Neuron (in vitro differentiated cells): Measurements from ENCODE around the gene ITPR2.
"Not testable (repeated sequence)": the region's sequence is repeated elsewhere in the genome, so short reads cannot be mapped to it uniquely, and the experiment has no call there.

Source experiments
- H2AFZ ChIP-seq: one replicate; pipeline ENCODE4 v1.6.1; 2013; ENCODE audit warnings: low read depth, mild to moderate bottlenecking, inconsistent platforms, low read length, moderate library complexity
- H3K27me3 ChIP-seq: one replicate; pipeline ENCODE4 v1.6.1; 2013; ENCODE audit warnings: low read length; ENCODE audit not compliant: insufficient read depth
- H3K36me3 ChIP-seq: one replicate; pipeline ENCODE4 v1.6.1; 2013; ENCODE audit warnings: low read length; ENCODE audit not compliant: insufficient read depth
- H3K4me1 ChIP-seq: one replicate; pipeline ENCODE4 v1.6.1; 2013; ENCODE audit warnings: low read length; ENCODE audit not compliant: insufficient read depth
- H3K4me3 ChIP-seq: 2 replicates; pipeline ENCODE4 v1.5.1; 2013; ENCODE audit warnings: mild to moderate bottlenecking, low read length, moderate library complexity
- H3K9me3 ChIP-seq: one replicate; pipeline ENCODE4 v1.6.1; 2013; ENCODE audit warnings: low read length

Gene ITPR2

DNA sequence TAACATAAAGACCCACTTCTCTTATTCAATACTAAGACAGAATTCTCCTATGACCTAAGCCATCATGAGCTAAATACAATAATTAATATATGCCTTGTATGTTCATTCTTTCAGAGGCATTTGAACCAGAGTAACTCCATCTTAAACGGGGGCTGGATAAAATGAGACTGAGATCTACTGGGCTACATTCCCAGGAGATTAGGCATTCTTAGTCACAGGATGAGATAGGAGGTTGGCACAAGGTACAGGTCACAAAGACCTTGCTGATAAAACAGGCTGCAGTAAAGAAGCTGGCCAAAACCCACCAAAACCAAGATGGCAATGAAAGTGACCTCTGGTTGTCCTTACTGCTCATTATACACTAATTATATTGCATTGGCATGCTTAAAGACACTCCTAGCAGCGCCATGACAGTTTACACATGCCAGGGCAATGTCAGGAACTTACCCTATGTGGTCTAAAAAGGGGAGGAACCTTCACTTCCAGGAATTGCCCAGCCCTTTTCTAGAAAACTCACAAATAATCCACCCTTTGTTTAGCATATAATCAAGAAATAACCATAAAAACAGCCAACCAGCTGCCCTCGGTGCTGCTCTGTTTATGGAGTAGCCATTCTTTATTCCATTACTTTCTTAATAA, 376.9 kb downstream of the ITPR2 start:
- no peaks in the 10 kb centered on the region for H3K9me3 ChIP-seq
- no peak overlapping the region for H2AFZ ChIP-seq
- H3K4me3 ChIP-seq: no peak overlapping the region
- H3K27me3 ChIP-seq: no peaks in the 10 kb centered on the region
- H3K36me3 ChIP-seq: no peaks in the 10 kb centered on the region
- H3K4me1 ChIP-seq: no peaks in the 10 kb centered on the region

DNA sequence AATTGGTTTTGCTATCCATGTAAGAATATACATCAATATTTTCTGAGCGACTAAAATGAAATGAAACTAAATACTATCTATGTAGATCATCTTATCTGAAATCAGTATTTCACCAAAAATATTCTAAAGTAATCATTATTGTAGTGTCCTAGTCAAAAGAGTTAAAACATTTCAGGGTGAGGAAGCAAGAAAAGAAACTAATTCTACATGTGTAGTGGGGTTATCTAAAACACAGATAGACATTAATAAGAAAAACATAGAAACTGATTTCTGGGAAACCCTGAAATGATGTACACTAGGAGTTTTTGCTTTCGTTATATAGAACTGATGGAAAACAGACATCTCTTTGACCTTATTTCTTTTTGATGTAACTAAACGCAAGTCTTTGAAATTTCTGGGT, 379.7 kb downstream of the ITPR2 start:
- H3K9me3 ChIP-seq: no peaks in the 10 kb centered on the region
- H2AFZ ChIP-seq: no peak overlapping the region
- H3K27me3 ChIP-seq: no peaks in the 10 kb centered on the region
- no peaks in the 10 kb centered on the region for H3K4me1 ChIP-seq
- H3K4me3 ChIP-seq: no peak overlapping the region
- no peaks in the 10 kb centered on the region for H3K36me3 ChIP-seq

DNA sequence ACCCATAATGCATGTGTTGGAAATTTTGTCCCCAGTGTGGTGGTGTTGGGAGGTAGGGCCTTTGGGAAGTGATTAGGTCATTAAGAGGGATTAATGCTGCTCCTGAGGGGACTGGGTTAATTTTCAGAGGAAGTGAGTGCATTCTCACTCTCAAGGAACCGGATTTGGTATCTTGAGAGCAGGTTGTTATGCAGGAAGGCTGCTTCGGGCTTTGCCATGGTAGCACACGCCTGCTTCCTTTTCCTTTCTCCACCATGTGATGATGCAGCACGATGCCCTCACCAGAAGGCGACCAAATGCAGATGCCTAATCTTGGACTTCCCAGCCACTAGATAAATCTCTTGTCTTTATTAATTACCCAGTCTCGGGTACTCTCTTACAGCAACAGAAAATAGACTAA, 380.5 kb downstream of the ITPR2 start:
- Histone ChIP-seq H3K4me3 (no peak overlapping the region), H3K36me3 (no peaks in the 10 kb centered on the region), H3K4me1 (no peaks in the 10 kb centered on the region)

GRCh38 chr12:26451763-26452162, 381.2 kb downstream of the ITPR2 start:
- Histone ChIP-seq H3K27me3 (no peaks in the 10 kb centered on the region), H3K4me1 (no peaks in the 10 kb centered on the region), H3K9me3 (no peaks in the 10 kb centered on the region), H3K4me3 (no peak overlapping the region), H3K36me3 (no peaks in the 10 kb centered on the region), H2AFZ (no peak overlapping the region)

More for the DNA sequence above, 380.5 kb downstream of the ITPR2 start:
- Histone ChIP-seq H2AFZ (no peak overlapping the region), H3K9me3 (no peaks in the 10 kb centered on the region), H3K27me3 (no peaks in the 10 kb centered on the region)

DNA sequence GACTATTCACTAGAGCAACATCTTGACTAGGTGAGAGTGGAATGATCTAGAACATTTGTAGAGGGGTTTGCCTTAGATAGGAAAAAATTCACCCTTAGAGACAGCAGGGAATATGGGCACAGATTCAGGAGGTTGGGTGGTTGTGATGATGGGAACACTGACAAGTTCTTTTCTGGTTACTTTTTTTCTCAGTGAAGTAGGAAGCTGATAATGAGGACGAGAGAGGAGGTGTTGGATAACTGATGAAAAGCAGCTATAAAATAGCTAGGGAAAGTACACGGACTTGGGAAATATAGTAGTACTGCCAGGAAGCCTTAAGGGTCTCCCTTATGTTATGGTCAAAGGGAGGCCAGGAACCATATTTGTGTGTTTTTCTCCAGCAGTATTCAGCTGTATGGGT, 387.1 kb downstream of the ITPR2 start:
- Histone ChIP-seq H3K27me3 (no peaks in the 10 kb centered on the region), H3K4me3 (no peak overlapping the region), H3K4me1 (no peaks in the 10 kb centered on the region), H3K9me3 (no peaks in the 10 kb centered on the region), H3K36me3 (no peaks in the 10 kb centered on the region), H2AFZ (no peak overlapping the region)

GRCh38 chr12:26443309-26443708, 389.7 kb downstream of the ITPR2 start:
- Histone ChIP-seq H3K9me3 (no peaks in the 10 kb centered on the region), H3K4me1 (no peaks in the 10 kb centered on the region), H2AFZ (no peak overlapping the region), H3K27me3 (no peaks in the 10 kb centered on the region), H3K36me3 (no peaks in the 10 kb centered on the region), H3K4me3 (no peak overlapping the region)

DNA sequence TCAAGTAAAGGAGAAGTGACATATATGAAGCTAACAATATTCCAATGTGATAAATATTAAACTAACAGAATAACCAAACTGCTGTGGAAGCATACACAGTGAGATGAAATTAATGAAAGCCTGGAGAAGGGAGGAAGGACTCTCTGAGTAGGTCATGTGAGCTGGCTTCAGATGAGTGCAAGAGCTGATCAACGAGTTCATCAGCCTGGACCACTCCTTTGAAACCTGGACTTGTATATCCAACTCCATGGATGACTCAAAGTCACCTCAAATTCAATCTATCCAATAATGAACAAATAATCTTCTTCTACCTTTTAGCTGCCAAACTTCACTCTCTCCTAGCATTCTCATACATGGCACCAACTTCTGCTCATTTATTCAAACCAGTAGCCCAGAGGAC, 391.6 kb downstream of the ITPR2 start:
- Histone ChIP-seq H2AFZ (no peak overlapping the region), H3K9me3 (no peaks in the 10 kb centered on the region), H3K36me3 (no peaks in the 10 kb centered on the region), H3K27me3 (no peaks in the 10 kb centered on the region), H3K4me3 (no peak overlapping the region), H3K4me1 (no peaks in the 10 kb centered on the region)

DNA sequence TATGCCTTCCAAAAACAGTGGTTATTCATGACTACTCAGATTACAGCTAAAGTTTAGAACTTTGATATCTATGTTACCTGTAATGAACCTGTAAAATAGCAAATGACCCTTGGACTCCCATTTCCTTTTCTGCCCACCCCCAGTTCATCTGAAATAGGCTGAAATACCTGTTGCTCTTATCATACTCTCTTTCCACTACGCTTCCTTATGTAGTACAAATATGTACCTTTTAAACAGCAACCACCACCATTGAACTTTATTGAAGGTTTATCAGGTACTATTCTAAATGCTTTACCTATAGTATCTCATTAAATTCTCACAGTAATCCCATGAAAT, 398.0 kb downstream of the ITPR2 start:
- Histone ChIP-seq H2AFZ (no peak overlapping the region), H3K9me3 (no peaks in the 10 kb centered on the region), H3K4me1 (no peaks in the 10 kb centered on the region), H3K4me3 (no peak overlapping the region), H3K27me3 (no peaks in the 10 kb centered on the region), H3K36me3 (no peaks in the 10 kb centered on the region)

GRCh38 chr12:26434299-26435068, 398.5 kb downstream of the ITPR2 start:
- H3K4me1 ChIP-seq: no peaks in the 10 kb centered on the region
- no peaks in the 10 kb centered on the region for H3K36me3 ChIP-seq
- H2AFZ ChIP-seq: no peak overlapping the region
- H3K9me3 ChIP-seq: no peaks in the 10 kb centered on the region
- H3K4me3 ChIP-seq: no peak overlapping the region
- no peaks in the 10 kb centered on the region for H3K27me3 ChIP-seq

GRCh38 chr12:26433701-26434100, 399.3 kb downstream of the ITPR2 start:
- H3K36me3 ChIP-seq: not testable (repeated sequence)

DNA sequence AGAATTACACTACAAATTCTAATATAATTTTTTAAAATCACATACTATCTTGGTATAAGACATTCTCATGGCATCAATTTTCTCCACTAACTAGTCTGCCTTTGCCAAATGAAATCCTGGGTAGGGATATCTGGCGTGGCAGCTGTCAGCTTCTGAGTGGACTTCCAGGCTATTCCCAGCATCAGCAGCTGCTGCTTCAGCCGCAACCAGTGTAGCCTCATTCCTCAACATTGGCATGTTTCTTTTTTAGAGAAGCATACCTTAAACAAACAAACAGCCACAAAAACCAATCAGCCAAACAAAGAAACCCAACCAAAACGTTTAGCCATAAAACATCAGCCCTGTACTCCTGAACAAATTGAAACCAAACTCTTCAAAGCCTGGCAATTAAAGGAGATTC, 401.8 kb downstream of the ITPR2 start:
- Histone ChIP-seq H3K27me3 (no peaks in the 10 kb centered on the region), H3K4me1 (no peaks in the 10 kb centered on the region), H3K4me3 (no peak overlapping the region), H3K9me3 (no peaks in the 10 kb centered on the region), H2AFZ (no peak overlapping the region), H3K36me3 (no peaks in the 10 kb centered on the region)

More at GRCh38 chr12:26433701-26434100, 399.3 kb downstream of the ITPR2 start:
- not testable (repeated sequence) for H3K4me3 ChIP-seq, H3K4me1 ChIP-seq, H3K27me3 ChIP-seq, H2AFZ ChIP-seq, H3K9me3 ChIP-seq

DNA sequence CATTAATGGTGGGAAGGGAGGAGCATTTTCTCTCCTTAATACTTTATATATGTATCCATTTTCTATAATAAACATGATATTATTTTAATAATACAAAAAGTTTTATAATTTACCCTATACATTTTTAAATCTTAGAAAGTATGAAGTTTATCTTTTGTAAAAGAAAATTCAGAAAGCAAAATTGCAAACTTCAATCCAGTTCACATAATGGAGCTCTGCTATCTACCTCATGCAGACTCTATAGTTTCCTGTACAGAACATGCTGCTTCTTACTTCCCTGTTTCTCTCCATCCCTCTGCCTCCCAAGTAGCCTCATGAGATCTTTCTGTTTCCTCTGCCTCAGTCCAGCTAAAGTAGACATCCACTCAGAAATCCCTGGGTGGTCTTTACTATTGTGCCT, 402.4 kb downstream of the ITPR2 start:
- H3K4me3 ChIP-seq, H3K36me3 ChIP-seq, H3K27me3 ChIP-seq, H3K4me1 ChIP-seq, H2AFZ ChIP-seq, H3K9me3 ChIP-seq: not testable (repeated sequence)

- H3K36me3 ChIP-seq: no peaks in the 10 kb centered on the region
- H3K27me3 ChIP-seq: no peaks in the 10 kb centered on the region
- H3K9me3 ChIP-seq: no peaks in the 10 kb centered on the region
- no peak overlapping the region for H2AFZ ChIP-seq
- H3K4me3 ChIP-seq: no peak overlapping the region
- no peaks in the 10 kb centered on the region for H3K4me1 ChIP-seq
Observed at GRCh38 chr12:26429070-26429691, 403.8 kb downstream of the ITPR2 start.
